SU-DHL-6 (cell line): ENCODE measurements around the gene C15orf61.

Experiments used
- H2AFZ ChIP-seq: fragments of 200-600 bp; sonication (generic); 2 replicates; pipeline ENCODE4 v1.6.1; 2014; ENCODE audit warnings: low read depth, mild to moderate bottlenecking, moderate library complexity, mixed read lengths, antibody characterized with exemption, low read length; ENCODE audit not compliant: severe bottlenecking
- H3F3A ChIP-seq: fragments of 200-600 bp; shearing (Covaris generic); 2 replicates; pipeline ENCODE4 v1.6.0; 2016; ENCODE audit warnings: antibody characterized with exemption, mild to moderate bottlenecking; ENCODE audit not compliant: insufficient read depth
- H3K27ac ChIP-seq: fragments of 200-600 bp; sonication (generic); 2 replicates; pipeline ENCODE4 v1.5.1; 2016; ENCODE audit warnings: low read depth, mild to moderate bottlenecking, low read length, moderate library complexity, mixed read lengths
- H3K27me3 ChIP-seq: fragments of 200-600 bp; sonication (generic), shearing (Covaris generic); 2 replicates; pipeline ENCODE4 v1.6.0; 2014; ENCODE audit warnings: mild to moderate bottlenecking, low read length
- H3K36me3 ChIP-seq: fragments of 200-600 bp; sonication (generic); 2 replicates; pipeline ENCODE4 v1.6.1; 2014; ENCODE audit warnings: mild to moderate bottlenecking, low read length, mixed read lengths
- H3K4me2 ChIP-seq: fragments of 300-600, 200-600 bp; shearing (Covaris generic), sonication (generic); 2 replicates; pipeline ENCODE4 v1.6.0; 2014; ENCODE audit warnings: low read length, low read depth, mild to moderate bottlenecking; ENCODE audit not compliant: poor library complexity, severe bottlenecking
- H3K4me3 ChIP-seq: fragments of 200-600 bp; sonication (generic); 2 replicates; pipeline ENCODE4 v1.5.1; 2014; ENCODE audit warnings: antibody characterized with exemption, low read length, mild to moderate bottlenecking, mixed read lengths; ENCODE audit not compliant: insufficient read depth, poor library complexity, severe bottlenecking
- H3K79me2 ChIP-seq: fragments of 200-600 bp; sonication (generic); 2 replicates; pipeline ENCODE4 v1.6.1; 2014; ENCODE audit warnings: mild to moderate bottlenecking, low read length, moderate library complexity; ENCODE audit not compliant: insufficient read depth
- H3K9ac ChIP-seq: fragments of 200-600 bp; sonication (generic); 2 replicates; pipeline ENCODE4 v1.7.0; 2014; ENCODE audit warnings: mild to moderate bottlenecking, low read length
- H3K9me2 ChIP-seq: fragments of 200-600 bp; sonication (generic); replicated peaks from 2 replicates; pipeline ENCODE4 v1.6.1; 2014; ENCODE audit warnings: low read length; ENCODE audit not compliant: insufficient read depth
- H3K9me3 ChIP-seq: fragments of 200-600 bp; sonication (generic); 2 replicates; pipeline ENCODE4 v1.6.1; 2014; ENCODE audit warnings: low read length, mixed read lengths; ENCODE audit not compliant: insufficient read depth
- H4K20me1 ChIP-seq: fragments of 200-600 bp; sonication (generic); 2 replicates; pipeline ENCODE4 v1.6.1; 2014; ENCODE audit warnings: low read depth, mild to moderate bottlenecking, antibody characterized with exemption, low read length, moderate library complexity, mixed read lengths
- EZH2phosphoT487 ChIP-seq: fragments of 200-600 bp; sonication (generic), shearing (Covaris generic); conservative IDR thresholded peaks from 2 replicates; pipeline ENCODE4 v1.6.1; 2018; ENCODE audit warnings: mild to moderate bottlenecking, antibody characterized with exemption, low read length, moderate library complexity, mixed read lengths
- TF ChIP-seq, protein P1 (sequence below): fragments of 200-600 bp; sonication (generic); IDR thresholded peaks from one replicate; pipeline ENCODE4 v1.5.1; 2017; ENCODE audit warnings: antibody characterized with exemption, mild to moderate bottlenecking, low read length, moderate library complexity; ENCODE audit not compliant: insufficient read depth, poor library complexity, severe bottlenecking

C15orf61 gene

DNA sequence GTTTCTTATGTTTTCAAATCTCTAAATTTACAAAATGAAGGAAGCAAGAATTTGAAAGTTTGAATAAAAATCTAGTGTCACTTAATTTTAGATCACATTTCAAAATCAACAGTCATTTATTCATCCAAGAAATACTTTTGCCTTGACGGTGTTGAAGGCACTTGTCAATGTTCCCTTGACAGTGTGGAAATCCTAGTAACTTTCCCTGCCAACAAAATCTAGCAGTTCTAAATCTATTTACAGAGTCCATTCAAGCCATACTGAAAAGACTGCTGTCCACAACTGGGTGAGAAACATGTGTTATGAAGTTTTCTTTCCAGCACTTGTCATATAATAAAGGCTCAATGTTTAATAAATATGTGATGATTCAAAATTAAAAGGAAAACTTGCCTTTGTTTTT, 12.9 kb downstream of the C15orf61 start:
- no peak overlapping the region for H3K27ac ChIP-seq
- no peak overlapping the region for H2AFZ ChIP-seq
- no peaks in the 10 kb centered on the region for H3K27me3 ChIP-seq
- no peak overlapping the region for H3K4me2 ChIP-seq
- no peaks in the 10 kb centered on the region for H4K20me1 ChIP-seq
- no peaks in the 10 kb centered on the region for H3K9me3 ChIP-seq
- no peak overlapping the region for H3K4me3 ChIP-seq
- H3K79me2 ChIP-seq: no peaks in the 10 kb centered on the region
- H3K9ac ChIP-seq: no peak overlapping the region
- no peaks in the 10 kb centered on the region for H3K9me2 ChIP-seq
- no peaks in the 10 kb centered on the region for H3K36me3 ChIP-seq
- no peaks in the 10 kb centered on the region for H3F3A ChIP-seq
- TF ChIP-seq, protein P1, sequence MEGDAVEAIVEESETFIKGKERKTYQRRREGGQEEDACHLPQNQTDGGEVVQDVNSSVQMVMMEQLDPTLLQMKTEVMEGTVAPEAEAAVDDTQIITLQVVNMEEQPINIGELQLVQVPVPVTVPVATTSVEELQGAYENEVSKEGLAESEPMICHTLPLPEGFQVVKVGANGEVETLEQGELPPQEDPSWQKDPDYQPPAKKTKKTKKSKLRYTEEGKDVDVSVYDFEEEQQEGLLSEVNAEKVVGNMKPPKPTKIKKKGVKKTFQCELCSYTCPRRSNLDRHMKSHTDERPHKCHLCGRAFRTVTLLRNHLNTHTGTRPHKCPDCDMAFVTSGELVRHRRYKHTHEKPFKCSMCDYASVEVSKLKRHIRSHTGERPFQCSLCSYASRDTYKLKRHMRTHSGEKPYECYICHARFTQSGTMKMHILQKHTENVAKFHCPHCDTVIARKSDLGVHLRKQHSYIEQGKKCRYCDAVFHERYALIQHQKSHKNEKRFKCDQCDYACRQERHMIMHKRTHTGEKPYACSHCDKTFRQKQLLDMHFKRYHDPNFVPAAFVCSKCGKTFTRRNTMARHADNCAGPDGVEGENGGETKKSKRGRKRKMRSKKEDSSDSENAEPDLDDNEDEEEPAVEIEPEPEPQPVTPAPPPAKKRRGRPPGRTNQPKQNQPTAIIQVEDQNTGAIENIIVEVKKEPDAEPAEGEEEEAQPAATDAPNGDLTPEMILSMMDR: no peak
- no peak for TF ChIP-seq EZH2phosphoT487

- H3K27ac ChIP-seq: no peak overlapping the region
- no peak overlapping the region for H3K4me2 ChIP-seq
- H2AFZ ChIP-seq: no peak overlapping the region
Observed at GRCh38 chr15:67534360-67534759, 13.4 kb downstream of the C15orf61 start.

GRCh38 chr15:67537771-67538170, 16.8 kb downstream of the C15orf61 start:
- Histone ChIP-seq H3K27me3 (no peaks in the 10 kb centered on the region), H3K4me2 (no peak overlapping the region), H4K20me1 (no peaks in the 10 kb centered on the region), H3K9me2 (no peaks in the 10 kb centered on the region), H3K36me3 (no peaks in the 10 kb centered on the region), H3K4me3 (no peak overlapping the region), H2AFZ (no peak overlapping the region), H3F3A (peaks cover 8% of the 10 kb centered on the region; the same call in 1 of the 2 replicates), H3K9ac (no peak overlapping the region), H3K9me3 (no peaks in the 10 kb centered on the region), H3K27ac (no peak overlapping the region), H3K79me2 (no peaks in the 10 kb centered on the region)
- TF ChIP-seq, protein P1: no peak
- TF ChIP-seq EZH2phosphoT487: no peak

More at GRCh38 chr15:67534360-67534759, 13.4 kb downstream of the C15orf61 start:
- Histone ChIP-seq H3K9ac (no peak overlapping the region), H3K9me2 (no peaks in the 10 kb centered on the region), H3K36me3 (no peaks in the 10 kb centered on the region), H3F3A (no peaks in the 10 kb centered on the region), H3K27me3 (no peaks in the 10 kb centered on the region), H3K79me2 (no peaks in the 10 kb centered on the region), H4K20me1 (no peaks in the 10 kb centered on the region), H3K4me3 (no peak overlapping the region), H3K9me3 (no peaks in the 10 kb centered on the region)
- TF ChIP-seq, protein P1: no peak
- no peak for TF ChIP-seq EZH2phosphoT487
